GM12891 (cell line): Measurements from ENCODE around the gene NT5DC1.

ENCODE experiments used
- PAX5 ChIP-seq: IDR thresholded peaks from 2 replicates; pipeline ENCODE4 v1.6.1; 2011; ENCODE audit warnings: low read length, moderate library complexity, mild to moderate bottlenecking; ENCODE audit not compliant: insufficient read depth, severe bottlenecking
- POLR2A ChIP-seq: IDR thresholded peaks from 2 replicates; pipeline ENCODE4 v1.6.1; 2011; ENCODE audit warnings: low read depth, low read length, control low read depth
- POLR2AphosphoS5 ChIP-seq: IDR thresholded peaks from 2 replicates; pipeline ENCODE4 v1.6.1; 2011; ENCODE audit warnings: low read depth, low read length, control low read depth
- TAF1 ChIP-seq: IDR thresholded peaks from 2 replicates; pipeline ENCODE4 v1.6.1; 2011; ENCODE audit warnings: low read depth, low read length, control low read depth

- TF ChIP-seq POLR2A (no peak), POLR2AphosphoS5 (no peak), TAF1 (no peak), PAX5 (no peak)
Observed at GRCh38 chr6:116111552-116112528, 11.2 kb downstream of the NT5DC1 start.
